NCI-H2107 (cell line): ENCODE measurements around the gene ADGRL4.
A peak's percentile ranks its signal among the peaks of the same experiment; 100 is the strongest.
"Not testable (repeated sequence)": the region's sequence is repeated elsewhere in the genome, so short reads cannot be mapped to it uniquely, and the experiment has no call there.

Experiments
- DNase-seq: peaks from one replicate; lab custom pipeline; 2025; lab: John Stamatoyannopoulos, UW

Gene ADGRL4

GRCh38 chr1:78918157-78918556 lies 88.4 kb downstream of the ADGRL4 start:
- DNase-seq, result no peak

- no peak for DNase-seq
Observed at GRCh38 chr1:78916986-78917385, 89.5 kb downstream of the ADGRL4 start.

DNA sequence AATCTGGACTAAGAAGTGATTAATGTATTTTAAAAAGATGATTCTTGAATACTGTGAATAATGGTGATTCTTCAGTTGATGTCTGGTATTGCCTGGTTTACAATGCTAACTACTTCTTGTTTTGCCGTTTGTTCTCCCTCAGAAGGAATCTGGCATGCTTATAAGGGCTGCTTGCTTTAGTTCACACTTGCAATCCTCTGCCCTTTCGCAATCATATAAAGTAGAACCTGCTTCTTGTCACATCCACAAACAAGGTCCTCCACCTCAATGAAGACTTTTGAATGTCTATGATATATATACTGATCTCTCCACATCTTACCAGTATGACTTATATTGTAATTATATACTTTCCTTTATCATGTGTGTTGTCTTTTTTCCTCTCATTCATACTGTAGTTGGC lies 92.6 kb downstream of the ADGRL4 start:
- no peak for DNase-seq

GRCh38 chr1:78911956-78912880 lies 94.3 kb downstream of the ADGRL4 start:
- no peak for DNase-seq

DNA sequence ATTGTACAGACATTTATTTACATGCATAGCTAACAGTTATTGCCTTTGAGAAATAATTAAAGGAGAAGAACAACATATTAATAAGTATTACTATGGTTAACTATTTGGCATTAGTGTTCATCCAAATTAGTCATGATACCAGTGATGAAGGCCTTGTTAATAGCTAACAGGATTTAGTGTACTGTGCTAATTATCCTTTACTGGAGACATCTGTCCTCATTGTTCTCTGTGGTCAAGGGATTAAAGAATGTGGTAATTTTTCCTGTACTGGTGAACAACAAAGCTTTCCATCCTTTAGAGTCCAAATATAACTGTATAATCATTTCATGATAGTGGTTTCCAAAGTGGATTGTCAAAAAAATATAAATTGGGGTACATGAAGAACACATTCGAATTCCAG lies 103.9 kb downstream of the ADGRL4 start:
- DNase-seq, result no peak

DNA sequence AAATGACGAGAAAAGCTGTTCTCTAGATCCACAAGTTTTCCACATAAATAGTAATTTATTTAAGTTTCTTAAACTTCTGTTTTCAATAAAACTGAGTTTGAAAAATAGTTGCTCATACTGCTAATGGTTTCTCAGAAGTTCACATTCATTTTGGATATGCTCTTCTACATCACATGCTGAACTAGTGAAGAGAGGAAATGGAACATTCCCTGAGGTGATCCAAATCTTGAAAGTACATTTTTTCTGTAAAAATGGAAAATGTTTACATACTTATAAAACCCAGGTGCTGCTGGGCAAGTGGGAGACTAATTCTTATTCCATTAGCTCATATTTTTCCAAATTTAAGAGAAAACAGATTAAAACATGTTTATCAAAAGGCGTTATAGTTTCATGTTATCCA lies 111.7 kb downstream of the ADGRL4 start:
- DNase-seq, result no peak

DNA sequence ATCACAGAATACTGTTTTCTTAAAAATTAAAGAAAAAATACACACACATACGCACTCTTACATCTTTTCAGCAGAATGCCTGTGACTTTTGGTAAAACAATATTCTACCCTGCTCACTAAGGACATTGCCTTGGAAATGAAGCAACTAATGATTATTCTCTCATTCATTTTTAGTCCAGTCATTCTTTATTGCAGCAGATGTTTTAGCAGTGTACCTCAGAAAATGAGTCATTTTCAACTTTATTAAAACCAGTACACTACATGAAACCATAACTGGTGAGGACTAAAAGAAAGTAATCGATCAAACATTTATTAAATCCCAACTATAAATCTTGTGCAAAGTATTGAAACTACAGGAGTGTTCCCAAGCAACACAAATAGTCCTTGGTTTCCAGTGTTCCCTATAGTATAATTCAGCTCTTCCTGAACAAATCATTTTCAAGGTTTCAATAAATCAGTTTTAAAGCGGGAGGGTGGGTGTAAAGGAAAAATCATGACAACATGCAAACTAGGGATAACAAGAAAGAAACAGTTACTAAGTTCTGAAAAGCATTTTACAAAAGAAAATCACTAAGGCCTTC lies 114.2 kb downstream of the ADGRL4 start:
- DNase-seq, result no peak

DNA sequence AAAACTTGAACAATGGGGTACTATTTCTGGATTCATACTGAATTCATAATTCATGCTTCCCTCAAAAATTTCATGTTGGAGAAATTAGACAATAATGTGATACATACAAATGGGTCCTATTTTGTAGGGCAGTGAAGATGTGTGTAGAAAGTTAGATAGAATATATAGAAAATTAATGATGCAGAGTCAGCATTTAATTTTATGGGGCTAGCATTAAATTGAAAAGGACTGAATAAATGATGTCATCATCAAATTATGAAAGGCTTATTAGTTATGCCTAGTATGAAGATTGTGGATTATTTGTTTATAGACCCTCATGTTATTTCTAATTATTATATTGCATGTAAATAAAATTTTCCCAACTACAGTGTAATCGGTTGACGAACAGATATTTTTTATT lies 119.1 kb downstream of the ADGRL4 start:
- DNase-seq, result no peak

- no peak for DNase-seq
Observed at GRCh38 chr1:78884685-78885452, 121.7 kb downstream of the ADGRL4 start.

- DNase-seq, result no peak
Observed at GRCh38 chr1:78880223-78880622, 126.3 kb downstream of the ADGRL4 start.

DNA sequence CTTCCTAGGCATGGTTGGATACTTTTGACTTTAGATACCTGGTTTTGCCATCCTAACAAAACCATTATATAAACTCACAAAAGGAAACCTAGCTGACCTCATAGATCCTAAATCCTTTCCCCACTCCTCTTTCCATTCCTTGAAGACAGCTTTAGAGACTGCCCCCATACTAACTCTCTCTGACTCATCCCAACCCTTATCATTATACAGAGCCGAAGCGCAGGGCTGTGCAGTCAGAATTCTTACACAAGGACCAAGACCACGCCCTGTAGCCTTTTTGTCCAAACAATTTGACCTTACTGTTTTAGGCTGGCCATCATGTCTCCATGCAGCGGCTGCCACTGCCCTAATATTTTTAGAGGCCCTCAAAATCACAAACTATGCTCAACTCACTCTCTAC lies 130.5 kb downstream of the ADGRL4 start:
- not testable (repeated sequence) for DNase-seq

GRCh38 chr1:78872801-78873200 lies 133.7 kb downstream of the ADGRL4 start:
- not testable (repeated sequence) for DNase-seq

DNA sequence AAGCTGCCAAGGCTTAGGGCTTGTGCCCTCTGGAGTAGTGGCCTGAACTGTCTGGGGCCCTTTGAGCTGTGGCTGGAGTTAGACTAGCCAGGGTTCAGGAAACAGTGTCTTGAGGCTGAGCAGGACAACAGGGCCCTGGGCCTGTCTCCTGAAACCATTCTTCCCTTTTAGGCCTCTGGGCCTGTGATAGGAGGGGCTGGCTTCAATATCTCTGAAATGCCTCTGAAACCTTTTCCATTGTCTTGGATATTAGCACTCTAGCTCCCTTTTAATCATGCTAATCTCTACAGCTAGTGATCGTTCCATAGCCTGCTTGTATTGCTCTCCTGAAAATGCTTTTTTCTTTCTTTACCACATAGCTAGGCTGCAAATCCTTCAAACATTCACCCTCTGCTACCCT lies 135.3 kb downstream of the ADGRL4 start:
- DNase-seq, result no peak

- no peak for DNase-seq
Observed at GRCh38 chr1:78869136-78869535, 137.4 kb downstream of the ADGRL4 start.

- no peak for DNase-seq
Observed at GRCh38 chr1:78864175-78864574, 142.4 kb downstream of the ADGRL4 start.

GRCh38 chr1:78856096-78856495 lies 150.4 kb downstream of the ADGRL4 start:
- no peak for DNase-seq

- DNase-seq, result no peak
Observed at GRCh38 chr1:78855258-78855657, 151.3 kb downstream of the ADGRL4 start.

- DNase-seq, result no peak
Observed at GRCh38 chr1:78854556-78854955, 152.0 kb downstream of the ADGRL4 start.

DNA sequence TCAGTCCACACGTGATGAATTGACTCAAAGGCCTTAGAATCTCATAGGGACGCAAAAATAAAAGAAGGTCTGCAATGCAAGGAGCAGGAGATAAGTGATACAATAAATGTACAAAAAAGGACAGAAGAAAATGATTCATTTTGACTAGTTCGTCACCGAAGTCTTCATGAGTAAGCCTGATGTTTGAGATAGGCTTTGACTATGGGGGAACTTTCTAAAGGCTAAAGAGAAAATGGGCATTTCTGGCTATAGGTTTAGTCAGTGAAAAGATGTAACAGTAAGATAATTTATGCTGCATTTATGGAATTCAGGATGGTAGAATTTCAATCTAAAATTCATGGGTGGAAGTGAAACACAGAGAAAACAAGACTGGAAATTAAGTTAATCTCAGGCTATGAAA lies 163.0 kb downstream of the ADGRL4 start:
- no peak for DNase-seq

DNA sequence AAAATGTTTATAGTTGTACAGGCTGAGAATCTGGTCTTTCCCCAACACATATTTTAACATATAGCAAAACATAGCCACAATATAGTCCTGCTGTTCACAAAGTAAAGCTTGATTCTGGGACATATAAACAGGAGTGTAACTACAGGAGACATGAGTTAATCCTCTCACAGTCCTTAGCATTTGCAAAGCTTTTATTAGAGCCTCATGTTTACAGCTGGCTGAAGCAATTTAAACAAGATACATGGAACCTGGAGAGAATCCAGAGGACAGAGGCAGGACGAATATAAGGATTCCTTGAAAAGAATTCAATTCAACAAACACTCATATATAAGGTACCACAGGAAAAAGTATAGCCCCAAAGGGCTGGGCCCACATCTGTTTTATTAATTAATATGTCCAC lies 163.4 kb downstream of the ADGRL4 start:
- DNase-seq, result no peak

DNA sequence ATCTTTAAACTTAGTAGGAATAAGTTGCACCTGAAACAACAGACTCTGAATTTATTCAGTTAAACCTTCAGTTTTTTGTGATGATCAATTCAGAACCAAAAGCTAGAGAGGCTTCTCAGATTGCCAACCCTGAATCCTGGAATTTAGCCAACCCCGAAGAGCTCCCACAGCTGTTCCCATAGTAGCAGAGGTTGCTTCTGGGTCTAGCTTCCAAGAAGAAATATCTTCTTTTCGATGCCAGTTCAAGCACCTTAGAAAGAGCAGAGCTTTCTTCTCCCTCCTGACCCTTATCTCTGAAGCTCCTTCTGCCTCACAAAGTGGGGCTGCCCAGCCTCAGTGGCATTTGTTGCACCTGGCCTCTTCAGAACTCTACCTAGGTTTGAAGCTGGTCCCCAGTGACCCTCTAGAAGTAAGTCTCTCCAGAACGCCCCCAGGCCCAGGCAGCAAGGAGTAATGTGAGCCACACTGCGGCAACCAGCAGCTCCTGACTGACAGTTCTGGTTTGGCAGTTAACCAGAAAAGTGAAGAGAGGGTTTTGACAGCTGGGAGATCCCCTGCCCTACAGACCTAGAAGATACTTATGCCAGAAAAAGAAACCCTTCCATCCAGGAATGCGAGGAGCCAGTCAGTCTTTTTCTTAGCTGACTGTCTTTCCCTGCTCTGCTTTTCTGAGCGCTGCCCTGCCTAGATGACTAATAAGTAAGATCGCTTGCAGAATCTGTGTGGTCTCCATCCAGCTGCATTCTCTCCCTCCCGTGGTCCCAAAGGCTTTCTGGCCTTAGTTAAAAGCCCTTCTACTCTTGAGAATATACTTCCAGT lies 165.9 kb downstream of the ADGRL4 start:
- DNase-seq, result peak; percentile 20
